Liver (tissue), 9 donors: Measurements from ENCODE around the gene NDUFS6. TPM values are rescaled to one million over a fixed set of nuclear protein-coding genes. Genes with fewer than 3 reads are reported as not detected.

Experiments used
- DNase-seq: peaks from one replicate; pipeline ENCODE4 v3.0.0-alpha.2; 2017; ENCODE audit warnings: low spot score
- H3K27ac ChIP-seq, 2 donors: one replicate each; pipeline ENCODE4 v1.7.0; 2013; ENCODE audit warnings: inconsistent platforms in 2 of 2, low read length in 2 of 2, control low read depth in 1 of 2, low read depth in 1 of 2, mild to moderate bottlenecking in 1 of 2
- H3K27me3 ChIP-seq, 4 donors: one replicate each; pipeline versions ENCODE4 v1.6.1 to v1.7.0; 2013; ENCODE audit warnings: low read length in 3 of 4, inconsistent platforms in 1 of 4, mild to moderate bottlenecking in 1 of 4, moderate library complexity in 1 of 4; ENCODE audit not compliant: control insufficient read depth in 4 of 4, insufficient read depth in 4 of 4
- H3K36me3 ChIP-seq, 4 donors: one replicate each; pipeline versions ENCODE4 v1.6.1 to v1.7.0; 2013; ENCODE audit warnings: low read length in 3 of 4, mild to moderate bottlenecking in 3 of 4, low read depth in 1 of 4, moderate library complexity in 1 of 4; ENCODE audit not compliant: control insufficient read depth in 4 of 4, insufficient read depth in 3 of 4
- H3K4me1 ChIP-seq, 4 donors: one replicate each; pipeline versions ENCODE4 v1.6.1 to v1.7.0; 2013; ENCODE audit warnings: low read length in 3 of 4, mild to moderate bottlenecking in 3 of 4, moderate library complexity in 1 of 4; ENCODE audit not compliant: control insufficient read depth in 4 of 4, insufficient read depth in 4 of 4
- H3K4me3 ChIP-seq, 3 donors: one replicate each; pipeline versions ENCODE4 v1.6.1 to v1.7.0; 2013; ENCODE audit warnings: low read length in 3 of 3, control low read depth in 1 of 3, low read depth in 1 of 3, mild to moderate bottlenecking in 1 of 3
- H3K9ac ChIP-seq, 2 donors: one replicate each; pipeline ENCODE4 v1.7.0; 2013; ENCODE audit warnings: low read length in 2 of 2, mild to moderate bottlenecking in 2 of 2, moderate library complexity in 2 of 2, control low read depth in 1 of 2, low read depth in 1 of 2
- H3K9me3 ChIP-seq, 4 donors: one replicate each; pipeline versions ENCODE4 v1.6.1 to v1.7.0; 2013; ENCODE audit warnings: low read length in 3 of 4; ENCODE audit not compliant: control insufficient read depth in 4 of 4
- ATF3 ChIP-seq: IDR thresholded peaks from 2 replicates; pipeline ENCODE4 v1.6.1; 2016; ENCODE audit warnings: antibody characterized with exemption
- CTCF ChIP-seq: fragments of 150-350 bp; IDR thresholded peaks from 2 replicates; pipeline ENCODE4 v1.5.1; 2017; ENCODE audit warnings: improper control_type of control experiment, low read depth, low read length; ENCODE audit not compliant: missing input control
- EGR1 ChIP-seq, 2 donors: IDR thresholded peaks; 2 replicates each; pipeline ENCODE4 v1.6.1; 2016 to 2018; ENCODE audit warnings: antibody characterized with exemption in 2 of 2, low read depth in 2 of 2
- FOXA1 ChIP-seq: IDR thresholded peaks from 2 replicates; pipeline ENCODE4 v1.6.1; 2016; ENCODE audit warnings: antibody characterized with exemption
- FOXA2 ChIP-seq: IDR thresholded peaks from 2 replicates; pipeline ENCODE4 v1.6.1; 2016; ENCODE audit warnings: antibody characterized with exemption
- GABPA ChIP-seq, 2 donors: IDR thresholded peaks in 1 of 2; conservative IDR thresholded peaks in 1 of 2; 2 replicates each; pipeline ENCODE4 v1.6.1; 2016; ENCODE audit warnings: antibody characterized with exemption in 2 of 2, mild to moderate bottlenecking in 1 of 2, moderate library complexity in 1 of 2
- HNF4A ChIP-seq, 2 donors: conservative IDR thresholded peaks; 2 replicates each; pipeline ENCODE4 v1.6.1; 2016; ENCODE audit warnings: antibody characterized with exemption in 2 of 2, mild to moderate bottlenecking in 2 of 2
- HNF4G ChIP-seq: IDR thresholded peaks from 2 replicates; pipeline ENCODE4 v1.6.1; 2016; ENCODE audit warnings: antibody characterized with exemption
- JUND ChIP-seq, 2 donors: IDR thresholded peaks; 2 replicates each; pipeline ENCODE4 v1.6.1; 2016; ENCODE audit warnings: antibody characterized with exemption in 2 of 2
- NR2F2 ChIP-seq: IDR thresholded peaks from 2 replicates; pipeline ENCODE4 v1.6.1; 2016; ENCODE audit warnings: antibody characterized with exemption
- RAD21 ChIP-seq, 2 donors: IDR thresholded peaks; 2 replicates each; pipeline ENCODE4 v1.6.1; 2016; ENCODE audit warnings: antibody characterized with exemption in 2 of 2, mild to moderate bottlenecking in 2 of 2
- RXRA ChIP-seq, 2 donors: IDR thresholded peaks; 2 replicates each; pipeline ENCODE4 v1.6.1; 2017 to 2018; ENCODE audit warnings: antibody characterized with exemption in 2 of 2, mild to moderate bottlenecking in 1 of 2
- SP1 ChIP-seq: IDR thresholded peaks from 2 replicates; pipeline ENCODE4 v1.6.1; 2018; ENCODE audit warnings: antibody characterized with exemption, mild to moderate bottlenecking
- TAF1 ChIP-seq: conservative IDR thresholded peaks from 2 replicates; pipeline ENCODE4 v1.6.1; 2016; ENCODE audit warnings: antibody characterized with exemption, mild to moderate bottlenecking
- YY1 ChIP-seq: IDR thresholded peaks from 2 replicates; pipeline ENCODE4 v1.6.1; 2016; ENCODE audit warnings: antibody characterized with exemption, mild to moderate bottlenecking
- WGBS: extraction: QIAGEN DNeasy Blood & Tissue Kit; methylation state at CpG from one replicate; pipeline ENCODE4 v1.1.7; 2013; 5-methylcytosine and 5-hydroxymethylcytosine counted together
- polyA plus RNA-seq, 2 donors: library from polyadenylated mRNA; stranded (reverse) in 1 of 2; unstranded in 1 of 2; fragments of 200-250 nt in 1 of 2; fragments of >200 nt in 1 of 2; fragmentation: Nextera tagmentation in 1 of 2; extraction: Ambion mirVana in 1 of 2; gene quantifications; one replicate each; pipeline versions ENCODE4 v1.2.1 to v1.2.3, GENCODE V29; 2013 to 2015
- total RNA-seq, 2 donors: library from RNA; depleted of rRNA; stranded (reverse); fragments of >200 nt; gene quantifications; one replicate each; pipeline ENCODE4 v1.2.3, GENCODE V29; 2014
- TF ChIP-seq, protein P1 (sequence below): IDR thresholded peaks from 2 replicates; pipeline ENCODE4 v1.6.1; 2016; ENCODE audit warnings: antibody characterized with exemption
- TF ChIP-seq, protein P2 (sequence below): IDR thresholded peaks from 2 replicates; pipeline ENCODE4 v1.6.1; 2016; ENCODE audit warnings: antibody characterized with exemption
- TF ChIP-seq, protein P3 (sequence below): IDR thresholded peaks from 2 replicates; pipeline ENCODE4 v1.6.1; 2016; ENCODE audit warnings: antibody characterized with exemption, mild to moderate bottlenecking
- donor health status: healthy.
- donor health status: healthy.
- donor health status: healthy.
- donor health status: healthy.
- donor health status: healthy.

The NDUFS6 gene
- total and polyA plus RNA-seq, 4 donors = 18.7 to 82.5 (median 47.3) TPM

- no peak overlapping the region for H3K9ac ChIP-seq
- no peak for DNase-seq
- H3K4me3 ChIP-seq = no peak overlapping the region
- peaks cover 19 to 78% (median 57%) of the 10 kb centered on the region in 4 donors for H3K36me3 ChIP-seq
- no peak for TF ChIP-seq HNF4G
- TF ChIP-seq RAD21 (IDR thresholded peaks at IDR 0.05) = no peak
- no peak for TF ChIP-seq EGR1 (IDR thresholded peaks at IDR 0.05; ENCODE audit: low read depth in 2 of 2)
- no peak for TF ChIP-seq CTCF
- TF ChIP-seq YY1 = no peak
- no peak for TF ChIP-seq JUND (IDR thresholded peaks at IDR 0.05)
- TF ChIP-seq, protein P1, sequence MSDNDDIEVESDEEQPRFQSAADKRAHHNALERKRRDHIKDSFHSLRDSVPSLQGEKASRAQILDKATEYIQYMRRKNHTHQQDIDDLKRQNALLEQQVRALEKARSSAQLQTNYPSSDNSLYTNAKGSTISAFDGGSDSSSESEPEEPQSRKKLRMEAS = no peak
- TF ChIP-seq NR2F2 = no peak
- TF ChIP-seq ATF3 = no peak
- TF ChIP-seq FOXA2 = no peak
- no peak for TF ChIP-seq GABPA (IDR thresholded peaks at IDR 0.05 in 1 of 2, conservative IDR thresholded peaks at IDR 0.05 in 1 of 2)
- TF ChIP-seq SP1 = no peak
- no peak for TF ChIP-seq RXRA (IDR thresholded peaks at IDR 0.05)
- no peak for TF ChIP-seq TAF1
- TF ChIP-seq HNF4A (conservative IDR thresholded peaks at IDR 0.05) = no peak
- TF ChIP-seq, protein P2, sequence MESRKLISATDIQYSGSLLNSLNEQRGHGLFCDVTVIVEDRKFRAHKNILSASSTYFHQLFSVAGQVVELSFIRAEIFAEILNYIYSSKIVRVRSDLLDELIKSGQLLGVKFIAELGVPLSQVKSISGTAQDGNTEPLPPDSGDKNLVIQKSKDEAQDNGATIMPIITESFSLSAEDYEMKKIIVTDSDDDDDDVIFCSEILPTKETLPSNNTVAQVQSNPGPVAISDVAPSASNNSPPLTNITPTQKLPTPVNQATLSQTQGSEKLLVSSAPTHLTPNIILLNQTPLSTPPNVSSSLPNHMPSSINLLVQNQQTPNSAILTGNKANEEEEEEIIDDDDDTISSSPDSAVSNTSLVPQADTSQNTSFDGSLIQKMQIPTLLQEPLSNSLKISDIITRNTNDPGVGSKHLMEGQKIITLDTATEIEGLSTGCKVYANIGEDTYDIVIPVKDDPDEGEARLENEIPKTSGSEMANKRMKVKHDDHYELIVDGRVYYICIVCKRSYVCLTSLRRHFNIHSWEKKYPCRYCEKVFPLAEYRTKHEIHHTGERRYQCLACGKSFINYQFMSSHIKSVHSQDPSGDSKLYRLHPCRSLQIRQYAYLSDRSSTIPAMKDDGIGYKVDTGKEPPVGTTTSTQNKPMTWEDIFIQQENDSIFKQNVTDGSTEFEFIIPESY = no peak
- no peak for TF ChIP-seq FOXA1
- TF ChIP-seq, protein P3, sequence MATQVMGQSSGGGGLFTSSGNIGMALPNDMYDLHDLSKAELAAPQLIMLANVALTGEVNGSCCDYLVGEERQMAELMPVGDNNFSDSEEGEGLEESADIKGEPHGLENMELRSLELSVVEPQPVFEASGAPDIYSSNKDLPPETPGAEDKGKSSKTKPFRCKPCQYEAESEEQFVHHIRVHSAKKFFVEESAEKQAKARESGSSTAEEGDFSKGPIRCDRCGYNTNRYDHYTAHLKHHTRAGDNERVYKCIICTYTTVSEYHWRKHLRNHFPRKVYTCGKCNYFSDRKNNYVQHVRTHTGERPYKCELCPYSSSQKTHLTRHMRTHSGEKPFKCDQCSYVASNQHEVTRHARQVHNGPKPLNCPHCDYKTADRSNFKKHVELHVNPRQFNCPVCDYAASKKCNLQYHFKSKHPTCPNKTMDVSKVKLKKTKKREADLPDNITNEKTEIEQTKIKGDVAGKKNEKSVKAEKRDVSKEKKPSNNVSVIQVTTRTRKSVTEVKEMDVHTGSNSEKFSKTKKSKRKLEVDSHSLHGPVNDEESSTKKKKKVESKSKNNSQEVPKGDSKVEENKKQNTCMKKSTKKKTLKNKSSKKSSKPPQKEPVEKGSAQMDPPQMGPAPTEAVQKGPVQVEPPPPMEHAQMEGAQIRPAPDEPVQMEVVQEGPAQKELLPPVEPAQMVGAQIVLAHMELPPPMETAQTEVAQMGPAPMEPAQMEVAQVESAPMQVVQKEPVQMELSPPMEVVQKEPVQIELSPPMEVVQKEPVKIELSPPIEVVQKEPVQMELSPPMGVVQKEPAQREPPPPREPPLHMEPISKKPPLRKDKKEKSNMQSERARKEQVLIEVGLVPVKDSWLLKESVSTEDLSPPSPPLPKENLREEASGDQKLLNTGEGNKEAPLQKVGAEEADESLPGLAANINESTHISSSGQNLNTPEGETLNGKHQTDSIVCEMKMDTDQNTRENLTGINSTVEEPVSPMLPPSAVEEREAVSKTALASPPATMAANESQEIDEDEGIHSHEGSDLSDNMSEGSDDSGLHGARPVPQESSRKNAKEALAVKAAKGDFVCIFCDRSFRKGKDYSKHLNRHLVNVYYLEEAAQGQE = no peak
- peaks cover 0 to 2% (median 2%) of the 10 kb centered on the region in 4 donors for H3K4me1 ChIP-seq
- H3K9me3 ChIP-seq = no peaks in the 10 kb centered on the region
- no peak overlapping the region for H3K27ac ChIP-seq
- no peaks in the 10 kb centered on the region for H3K27me3 ChIP-seq
- WGBS = 86% methylated on average over 16 of the region's 16 CpGs
These were observed 5.8 kb downstream of the NDUFS6 start for GRCh38 chr5:1806974-1807373.
